Measurements from ENCODE around the gene CEP85.

Gene CEP85

GRCh38 chr1:26291433-26291832, 57.4 kb downstream of the CEP85 start:
- TF ChIP-seq POLR2AphosphoS5 (IDR thresholded peaks at IDR 0.05; ENCODE audit: low read depth, low read length), result no peak

DNA sequence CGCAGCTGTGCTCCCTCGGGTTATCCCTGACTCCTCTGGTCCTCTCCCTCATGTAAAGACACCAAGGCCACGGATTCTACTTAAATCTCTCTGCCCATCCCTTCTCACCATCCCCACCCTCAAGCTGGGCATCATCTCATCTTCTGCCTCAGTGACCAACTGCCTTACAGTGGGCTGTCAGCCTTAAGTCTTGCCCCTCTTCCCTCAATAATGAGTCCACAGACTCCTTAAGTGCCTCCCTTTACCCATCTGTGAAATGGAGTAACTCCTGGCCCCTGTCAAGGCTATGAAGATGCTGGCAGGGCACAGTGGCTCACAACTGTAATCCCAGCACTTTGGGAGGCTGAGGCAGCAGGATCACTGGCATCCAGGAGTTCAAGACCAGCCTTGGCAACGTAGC, 57.9 kb downstream of the CEP85 start:
- no peak for TF ChIP-seq POLR2AphosphoS5 (IDR thresholded peaks at IDR 0.05; ENCODE audit: low read depth, low read length)

DNA sequence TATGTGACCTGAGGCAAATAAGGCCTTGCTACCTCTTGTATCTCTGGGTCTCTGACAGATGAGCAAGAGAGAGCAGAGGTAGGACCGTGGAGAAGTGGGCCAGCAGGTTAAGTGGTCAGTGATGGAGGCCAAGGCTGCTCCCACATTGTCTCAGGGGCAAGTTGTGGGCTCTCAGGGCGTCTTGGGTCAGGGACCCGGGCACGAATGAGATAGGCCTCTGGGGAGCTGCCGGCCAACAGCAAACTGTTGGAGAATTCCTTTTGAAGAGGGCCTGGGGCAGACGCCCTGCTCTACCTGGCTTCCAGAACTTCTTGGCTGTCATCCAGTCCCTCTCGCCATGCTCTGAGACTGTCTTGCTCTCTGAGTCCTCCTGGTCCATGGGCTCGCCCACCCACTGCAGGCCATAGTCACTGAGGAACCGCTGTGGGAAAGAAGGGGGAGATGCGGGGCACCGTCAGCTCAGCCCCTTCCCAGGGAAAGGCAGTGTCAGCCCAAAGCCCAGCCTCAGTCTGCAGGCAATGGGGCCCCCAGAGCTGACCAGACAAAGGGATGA, 60.0 kb downstream of the CEP85 start:
- TF ChIP-seq, protein P1, sequence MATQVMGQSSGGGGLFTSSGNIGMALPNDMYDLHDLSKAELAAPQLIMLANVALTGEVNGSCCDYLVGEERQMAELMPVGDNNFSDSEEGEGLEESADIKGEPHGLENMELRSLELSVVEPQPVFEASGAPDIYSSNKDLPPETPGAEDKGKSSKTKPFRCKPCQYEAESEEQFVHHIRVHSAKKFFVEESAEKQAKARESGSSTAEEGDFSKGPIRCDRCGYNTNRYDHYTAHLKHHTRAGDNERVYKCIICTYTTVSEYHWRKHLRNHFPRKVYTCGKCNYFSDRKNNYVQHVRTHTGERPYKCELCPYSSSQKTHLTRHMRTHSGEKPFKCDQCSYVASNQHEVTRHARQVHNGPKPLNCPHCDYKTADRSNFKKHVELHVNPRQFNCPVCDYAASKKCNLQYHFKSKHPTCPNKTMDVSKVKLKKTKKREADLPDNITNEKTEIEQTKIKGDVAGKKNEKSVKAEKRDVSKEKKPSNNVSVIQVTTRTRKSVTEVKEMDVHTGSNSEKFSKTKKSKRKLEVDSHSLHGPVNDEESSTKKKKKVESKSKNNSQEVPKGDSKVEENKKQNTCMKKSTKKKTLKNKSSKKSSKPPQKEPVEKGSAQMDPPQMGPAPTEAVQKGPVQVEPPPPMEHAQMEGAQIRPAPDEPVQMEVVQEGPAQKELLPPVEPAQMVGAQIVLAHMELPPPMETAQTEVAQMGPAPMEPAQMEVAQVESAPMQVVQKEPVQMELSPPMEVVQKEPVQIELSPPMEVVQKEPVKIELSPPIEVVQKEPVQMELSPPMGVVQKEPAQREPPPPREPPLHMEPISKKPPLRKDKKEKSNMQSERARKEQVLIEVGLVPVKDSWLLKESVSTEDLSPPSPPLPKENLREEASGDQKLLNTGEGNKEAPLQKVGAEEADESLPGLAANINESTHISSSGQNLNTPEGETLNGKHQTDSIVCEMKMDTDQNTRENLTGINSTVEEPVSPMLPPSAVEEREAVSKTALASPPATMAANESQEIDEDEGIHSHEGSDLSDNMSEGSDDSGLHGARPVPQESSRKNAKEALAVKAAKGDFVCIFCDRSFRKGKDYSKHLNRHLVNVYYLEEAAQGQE (IDR thresholded peaks at IDR 0.05; ENCODE audit: insufficient read depth in 1 of 2, low read depth in 2 of 2, low read length in 2 of 2), result no peak
- TF ChIP-seq FOXP2 (optimal IDR thresholded peaks at IDR 0.05; ENCODE audit: borderline replicate concordance, extremely low read depth, extremely low read length, insufficient read depth), result no peak
- no peak for TF ChIP-seq TAF1 (IDR thresholded peaks at IDR 0.05; ENCODE audit: borderline replicate concordance, insufficient read depth, low read length)
- no peak for TF ChIP-seq POLR2AphosphoS5 (IDR thresholded peaks at IDR 0.05; ENCODE audit: low read depth, low read length)
- no peak for TF ChIP-seq SIN3A (IDR thresholded peaks at IDR 0.05; ENCODE audit: borderline replicate concordance, insufficient read depth, low read length)

GRCh38 chr1:26295194-26296138, 61.5 kb downstream of the CEP85 start:
- no peak for TF ChIP-seq POLR2AphosphoS5 (IDR thresholded peaks at IDR 0.05; ENCODE audit: low read depth, low read length)
- TF ChIP-seq TAF1 (IDR thresholded peaks at IDR 0.05; ENCODE audit: borderline replicate concordance, insufficient read depth, low read length), result no peak
- TF ChIP-seq SIN3A (IDR thresholded peaks at IDR 0.05; ENCODE audit: borderline replicate concordance, insufficient read depth, low read length), result no peak
- TF ChIP-seq FOXP2 (optimal IDR thresholded peaks at IDR 0.05; ENCODE audit: borderline replicate concordance, extremely low read depth, extremely low read length, insufficient read depth), result no peak
- TF ChIP-seq, protein P1 (IDR thresholded peaks at IDR 0.05; ENCODE audit: insufficient read depth in 1 of 2, low read depth in 2 of 2, low read length in 2 of 2), result no peak

- TF ChIP-seq, protein P1 (IDR thresholded peaks at IDR 0.05; ENCODE audit: insufficient read depth in 1 of 2, low read depth in 2 of 2, low read length in 2 of 2), result no peak
- no peak for TF ChIP-seq SIN3A (IDR thresholded peaks at IDR 0.05; ENCODE audit: borderline replicate concordance, insufficient read depth, low read length)
- no peak for TF ChIP-seq FOXP2 (optimal IDR thresholded peaks at IDR 0.05; ENCODE audit: borderline replicate concordance, extremely low read depth, extremely low read length, insufficient read depth)
- no peak for TF ChIP-seq TAF1 (IDR thresholded peaks at IDR 0.05; ENCODE audit: borderline replicate concordance, insufficient read depth, low read length)
- no peak for TF ChIP-seq POLR2AphosphoS5 (IDR thresholded peaks at IDR 0.05; ENCODE audit: low read depth, low read length)
These were observed 62.5 kb downstream of the CEP85 start for GRCh38 chr1:26296340-26297056.

All from PFSK-1 (cell line).